GM12892 (cell line): ENCODE data around the gene GRID1.

ENCODE experiments used
- POLR2A ChIP-seq: IDR thresholded peaks from 2 replicates; pipeline ENCODE4 v1.6.1; 2011; ENCODE audit warnings: low read depth, low read length, control low read depth
- POLR2AphosphoS5 ChIP-seq: IDR thresholded peaks from 2 replicates; pipeline ENCODE4 v1.6.1; 2011; ENCODE audit warnings: low read depth, low read length, control low read depth
- TAF1 ChIP-seq: IDR thresholded peaks from 2 replicates; pipeline ENCODE4 v1.6.1; 2011; ENCODE audit warnings: low read depth, mild to moderate bottlenecking, control low read depth, low read length, borderline replicate concordance

DNA sequence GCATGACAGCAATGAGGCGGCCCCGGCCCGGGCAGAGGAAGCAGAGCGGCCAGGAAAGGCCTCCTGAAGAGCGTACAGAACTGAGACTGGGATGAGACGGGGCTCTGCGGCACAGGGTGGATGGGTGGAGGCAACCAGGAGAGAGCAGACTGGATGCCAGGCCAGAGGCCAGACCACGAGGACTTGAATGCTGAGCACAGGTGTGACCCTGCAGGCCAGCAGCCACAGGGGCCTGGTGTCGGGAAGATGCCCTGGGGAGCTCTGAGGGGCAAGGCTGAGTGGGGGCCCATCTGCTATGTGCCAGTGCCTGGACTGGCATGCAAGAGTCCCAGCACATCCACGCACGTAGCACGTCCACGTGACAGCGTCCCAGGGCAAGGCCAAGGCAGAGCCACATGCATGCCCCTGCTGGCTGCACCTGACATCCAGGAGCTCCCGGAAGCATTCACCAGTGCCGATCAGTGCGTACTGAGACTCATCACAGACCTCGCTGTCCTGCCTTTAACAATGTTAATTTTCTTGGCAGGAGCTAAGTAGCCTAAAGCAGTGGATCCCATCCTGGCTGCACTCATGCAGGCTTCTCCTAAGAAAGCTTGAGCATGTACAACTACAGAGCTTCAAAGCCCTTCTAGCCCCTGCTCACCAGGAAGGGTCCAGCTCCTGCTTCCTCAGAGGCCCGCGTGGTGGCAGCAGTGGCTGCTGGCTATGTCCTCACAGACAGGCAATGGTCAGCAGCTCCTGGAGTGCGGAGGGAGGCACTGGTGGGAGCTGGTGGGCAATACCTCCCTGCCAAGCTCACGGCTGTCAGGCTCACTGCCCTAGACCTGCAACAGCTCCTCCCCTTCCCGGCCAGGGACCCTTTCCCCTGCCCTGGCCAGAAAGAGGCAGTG, 18.0 kb downstream of the GRID1 start:
- TF ChIP-seq POLR2AphosphoS5 (no peak), POLR2A (no peak), TAF1 (no peak)
